K562 (cell line): ENCODE data around the gene SH3BP5. TPM values are rescaled to one million over a fixed set of nuclear protein-coding genes. Genes with fewer than 3 reads are reported as not detected.
A peak's percentile ranks its signal among the peaks of the same experiment; 100 is the strongest.

Source experiments
- BRD9 ChIP-seq: fragments of 450-650 bp; IDR thresholded peaks from 2 replicates; pipeline ENCODE4 v1.6.1; 2018; ENCODE audit warnings: low read depth; ENCODE audit not compliant: partially characterized antibody
- ETV6 ChIP-seq, 3 experiments: fragments of 150-350 bp in 1 of 3; sonication (generic) in 1 of 3; formaldehyde crosslinking in 1 of 3; IDR thresholded peaks; 2 replicates each; pipeline versions ENCODE4 v1.6.1 to v1.8.0; 2014 to 2022; ENCODE audit warnings: borderline replicate concordance in 2 of 3, low read depth in 2 of 3, antibody characterized with exemption in 1 of 3, low read length in 1 of 3, mild to moderate bottlenecking in 1 of 3, missing genetic modification reagents in 1 of 3
- GABPB1 ChIP-seq: sonication (generic); formaldehyde crosslinking; IDR thresholded peaks from 2 replicates; pipeline ENCODE4 v1.8.0; 2022; ENCODE audit warnings: mild to moderate bottlenecking, missing genetic modification reagents
- SRF ChIP-seq, 2 experiments: fragments of 250-450, 450-650 bp in 1 of 2; sonication (Bioruptor Pico) in 1 of 2; sonication (generic) in 1 of 2; formaldehyde crosslinking; IDR thresholded peaks; 2 replicates each; pipeline versions ENCODE4 v1.5.0 to v1.5.1; 2020 to 2022; ENCODE audit warnings: mild to moderate bottlenecking in 1 of 2, missing genetic modification reagents in 1 of 2
- TRIM24 ChIP-seq, 2 experiments: fragments of 450-650 bp; IDR thresholded peaks; 2 replicates each; pipeline ENCODE4 v1.6.1; 2016
- USF2 ChIP-seq: sonication (generic); formaldehyde crosslinking; IDR thresholded peaks from 2 replicates; pipeline ENCODE4 v1.5.0; 2020; ENCODE audit warnings: missing genetic modification reagents
- WHSC1 ChIP-seq: IDR thresholded peaks from one replicate; pipeline ENCODE4 v1.6.1; 2012; ENCODE audit warnings: low read length, control low read depth, inconsistent platforms
- ZBTB17 ChIP-seq: fragments of 450-650 bp; formaldehyde crosslinking; IDR thresholded peaks from 2 replicates; pipeline ENCODE4 v1.4.0; 2020; ENCODE audit warnings: mild to moderate bottlenecking
- ZBTB7A ChIP-seq: IDR thresholded peaks from 2 replicates; pipeline ENCODE4 v1.6.1; 2011; ENCODE audit warnings: low read depth, mild to moderate bottlenecking, low read length, moderate library complexity, borderline replicate concordance; ENCODE audit not compliant: control insufficient read depth
- ZEB2 ChIP-seq: fragments of 450-650 bp; IDR thresholded peaks from 2 replicates; pipeline ENCODE4 v1.6.1; 2016
- ZKSCAN8 ChIP-seq: fragments of 200-800 bp; sonication (Bioruptor generic); IDR thresholded peaks from 2 replicates; pipeline ENCODE4 v1.6.1; 2016; ENCODE audit warnings: missing genetic modification characterization, missing compliant biosample characterization
- ZNF407 ChIP-seq: fragments of 450-650 bp; IDR thresholded peaks from 2 replicates; pipeline ENCODE4 v1.6.1; 2016; ENCODE audit warnings: low read depth
- polyA plus RNA-seq, 8 experiments: library from polyadenylated mRNA; depleted of rRNA in 4 of 8; stranded (reverse) in 5 of 8; unstranded in 3 of 8; fragments of >200 nt; fragmentation: Nextera tagmentation in 2 of 8; fragmentation: Illumina TruSeq in 1 of 8; extraction: Ambion mirVana in 2 of 8; extraction: Trizol in 1 of 8; gene quantifications; 2 replicates each; pipeline versions ENCODE4 v1.2.1 to v1.2.3, GENCODE V29; 2011 to 2014; ENCODE audit warnings: inconsistent platforms in 1 of 8, missing spikeins in 1 of 8
- total RNA-seq, 7 experiments: library from RNA; depleted of rRNA in 6 of 7; stranded (reverse); fragments of >200 nt in 6 of 7; fragmentation: Illumina TruSeq in 2 of 7; extraction: Trizol in 2 of 7; gene quantifications; 2 replicates each; pipeline versions ENCODE4 v1.2.1 to v1.2.3, GENCODE V29; 2011 to 2021; ENCODE audit warnings: low replicate concordance in 1 of 7
- TF ChIP-seq, protein P1 (sequence below): fragments of 450-650 bp; IDR thresholded peaks from 2 replicates; pipeline ENCODE4 v1.6.1; 2016
- TF ChIP-seq, protein P2 (sequence below), 2 experiments: fragments of 250-450 bp in 1 of 2; fragments of 450-650 bp in 1 of 2; sonication (Bioruptor Pico) in 1 of 2; IDR thresholded peaks; 2 replicates each; pipeline versions ENCODE4 v1.6.1 to v1.8.0; 2016 to 2021; ENCODE audit warnings: mild to moderate bottlenecking in 2 of 2, moderate library complexity in 2 of 2, missing compliant biosample characterization in 1 of 2, missing genetic modification characterization in 1 of 2

Gene SH3BP5
- total and polyA plus RNA-seq, 9 of the 15 experiments (the other 6 are each of a cell fraction or from before 2014, with no cell fraction given), result 2.9 to 29.0 (median 14.9) TPM

DNA sequence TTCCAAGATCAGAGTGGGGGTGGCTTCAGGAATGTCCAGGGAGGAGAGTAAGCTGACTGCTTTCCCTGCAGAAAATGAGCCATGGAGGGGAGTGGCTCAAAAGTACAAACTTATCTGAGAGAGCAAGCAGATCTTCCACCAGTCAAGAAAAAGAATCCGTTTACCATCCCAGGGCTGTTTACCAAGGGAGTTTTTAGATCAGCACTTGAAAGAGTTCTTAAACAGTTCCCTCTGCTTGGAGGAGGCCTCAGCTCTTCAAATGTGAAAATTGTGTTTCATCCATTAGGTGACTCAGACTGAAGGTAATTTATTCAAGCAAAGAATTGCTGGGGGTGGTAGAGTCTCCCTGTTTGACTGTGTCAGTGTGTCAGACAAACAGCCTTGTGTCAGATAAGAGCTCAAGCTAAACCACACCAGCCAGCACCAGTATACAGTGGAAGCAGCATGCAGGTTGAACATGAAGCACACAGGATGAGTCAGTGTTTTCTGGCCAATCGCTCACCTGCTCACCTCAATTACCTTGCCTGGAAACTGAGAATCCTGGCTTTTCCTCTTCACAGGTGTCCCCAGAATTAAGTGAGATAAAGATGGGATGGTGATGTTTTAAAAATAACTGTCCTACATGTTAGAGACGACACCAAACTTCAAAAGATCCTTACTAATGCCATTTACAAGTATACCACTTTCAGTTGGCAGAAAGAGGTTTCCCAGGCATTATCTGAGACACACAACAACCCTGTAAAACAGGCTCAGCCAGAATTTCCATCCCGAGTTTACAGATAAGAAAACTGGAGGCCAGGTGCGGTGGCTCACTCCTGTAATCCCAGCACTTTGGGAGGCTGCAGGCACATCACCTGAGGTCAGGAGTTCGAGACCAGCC, 21.7 kb downstream of the SH3BP5 start (continued):
- TF ChIP-seq ZNF407, result no peak
- TF ChIP-seq WHSC1, result no peak
- peak; percentile 34 to 79 for TF ChIP-seq TRIM24 (IDR thresholded peaks at IDR 0.05)
- TF ChIP-seq SRF (CRISPR knock-in tag; IDR thresholded peaks at IDR 0.05), result peak in 1 of 2 experiments; percentile 41; a peak in 2 of 4 replicates
- TF ChIP-seq ZEB2, result peak; percentile 97
- TF ChIP-seq ZBTB17 (CRISPR knock-in tag), result no peak; the same call in 1 of the 2 replicates
- TF ChIP-seq, protein P1, sequence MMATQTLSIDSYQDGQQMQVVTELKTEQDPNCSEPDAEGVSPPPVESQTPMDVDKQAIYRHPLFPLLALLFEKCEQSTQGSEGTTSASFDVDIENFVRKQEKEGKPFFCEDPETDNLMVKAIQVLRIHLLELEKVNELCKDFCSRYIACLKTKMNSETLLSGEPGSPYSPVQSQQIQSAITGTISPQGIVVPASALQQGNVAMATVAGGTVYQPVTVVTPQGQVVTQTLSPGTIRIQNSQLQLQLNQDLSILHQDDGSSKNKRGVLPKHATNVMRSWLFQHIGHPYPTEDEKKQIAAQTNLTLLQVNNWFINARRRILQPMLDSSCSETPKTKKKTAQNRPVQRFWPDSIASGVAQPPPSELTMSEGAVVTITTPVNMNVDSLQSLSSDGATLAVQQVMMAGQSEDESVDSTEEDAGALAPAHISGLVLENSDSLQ, result peak; percentile 91
- no peak for TF ChIP-seq GABPB1
- TF ChIP-seq USF2 (CRISPR knock-in tag), result no peak
- TF ChIP-seq ZKSCAN8, result peak; percentile 98
- peak in 1 of 2 experiments; percentile 33; a peak in 1 of 4 replicates for TF ChIP-seq ETV6 (IDR thresholded peaks at IDR 0.05; ENCODE audit: borderline replicate concordance in 1 of 2, low read depth in 2 of 2, low read length in 1 of 2)
- no peak for TF ChIP-seq ETV6 (CRISPR knock-in tag; IDR thresholded peaks at IDR 0.05; ENCODE audit: borderline replicate concordance)
- TF ChIP-seq, protein P2, sequence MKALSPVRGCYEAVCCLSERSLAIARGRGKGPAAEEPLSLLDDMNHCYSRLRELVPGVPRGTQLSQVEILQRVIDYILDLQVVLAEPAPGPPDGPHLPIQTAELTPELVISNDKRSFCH (CRISPR knock-in tag; IDR thresholded peaks at IDR 0.05), result no peak
- TF ChIP-seq, protein P2 (tag; IDR thresholded peaks at IDR 0.05), result peak; percentile 47; the same call in 1 of the 2 replicates
- no peak for TF ChIP-seq ZBTB7A
- TF ChIP-seq BRD9, result peak; percentile 50
